Measurements from ENCODE around the gene ERMN.
"Not testable (repeated sequence)": the region's sequence is repeated elsewhere in the genome, so short reads cannot be mapped to it uniquely, and the experiment has no call there.

ERMN gene

DNA sequence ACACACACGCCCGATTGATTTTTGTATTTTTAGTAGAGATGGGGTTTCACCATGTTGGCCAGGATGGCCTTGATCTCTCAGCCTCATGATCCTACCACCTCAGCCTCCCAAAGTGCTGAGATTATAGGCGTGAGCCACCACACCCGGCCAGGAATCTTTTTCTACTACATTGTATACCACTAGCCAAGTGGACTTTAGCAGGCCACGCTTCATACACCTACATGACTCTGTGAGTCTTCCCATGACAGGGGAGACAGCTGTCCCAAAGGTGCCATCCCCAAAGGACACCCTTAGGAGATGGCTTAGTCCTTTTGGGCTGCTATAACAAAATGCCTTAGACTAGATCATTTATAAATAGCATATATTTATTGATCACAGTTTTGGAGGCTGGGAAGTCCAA lies 32.8 kb downstream of the ERMN start:
- no peak for DNase-seq (ENCODE audit: low read depth)

DNA sequence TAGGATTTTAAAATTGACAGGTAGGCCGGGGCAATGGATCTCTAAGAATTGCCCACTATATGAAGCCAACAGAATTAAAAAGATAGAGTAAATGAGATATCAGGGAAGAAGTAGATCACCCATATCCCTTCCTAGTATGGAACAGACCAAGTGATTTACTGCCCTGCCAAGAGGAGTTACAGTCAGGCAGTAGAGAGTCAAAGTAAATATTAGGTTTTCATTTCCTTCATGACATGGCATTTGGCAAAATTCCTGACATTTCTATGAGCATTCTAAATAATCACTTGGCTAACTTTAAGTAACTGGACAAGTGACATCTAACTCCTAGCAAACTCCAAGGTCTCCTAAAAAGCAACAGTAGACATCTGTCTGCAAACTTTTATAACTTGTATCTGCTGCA lies 34.6 kb downstream of the ERMN start:
- no peak for DNase-seq (ENCODE audit: low read depth)

DNA sequence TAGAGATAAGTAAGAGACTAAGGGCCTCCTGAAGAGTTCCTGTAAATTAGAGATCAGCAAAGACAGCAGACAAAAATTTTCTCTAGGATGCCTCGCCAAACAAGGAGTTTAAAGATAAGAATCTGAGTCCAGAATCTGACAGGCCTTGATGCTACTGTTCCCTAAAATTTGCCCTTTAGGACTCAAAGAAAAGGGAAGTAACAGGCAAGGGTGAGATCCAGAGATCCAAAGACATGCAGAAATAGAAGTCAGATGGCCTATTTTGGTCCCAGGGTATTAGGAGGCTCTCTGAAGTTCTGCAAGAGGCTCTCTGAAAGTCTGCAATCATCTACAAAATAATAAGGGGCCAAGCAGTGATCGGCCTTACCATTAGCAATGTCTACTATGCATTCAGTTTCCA lies 35.1 kb downstream of the ERMN start:
- DNase-seq (ENCODE audit: low read depth), result no peak

DNA sequence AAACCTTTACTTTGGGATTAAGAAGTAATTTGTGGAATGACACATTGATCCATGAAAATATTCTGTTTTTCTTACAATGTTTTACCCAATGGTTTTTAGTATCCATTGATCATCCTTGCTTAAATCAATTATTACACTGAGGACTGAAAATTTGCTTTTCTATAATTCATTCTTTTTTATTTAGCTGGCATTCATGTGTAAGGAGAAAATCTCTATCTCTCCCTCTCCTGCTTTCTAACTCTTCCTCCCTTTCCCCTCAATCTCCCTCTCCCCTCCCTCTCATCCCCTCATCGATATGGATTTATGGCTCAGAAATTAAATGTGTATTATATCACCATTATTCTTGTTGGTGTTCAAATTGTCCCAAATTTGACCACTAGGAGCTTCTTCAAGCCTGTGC lies 38.5 kb downstream of the ERMN start:
- no peak for DNase-seq (ENCODE audit: low read depth)

DNA sequence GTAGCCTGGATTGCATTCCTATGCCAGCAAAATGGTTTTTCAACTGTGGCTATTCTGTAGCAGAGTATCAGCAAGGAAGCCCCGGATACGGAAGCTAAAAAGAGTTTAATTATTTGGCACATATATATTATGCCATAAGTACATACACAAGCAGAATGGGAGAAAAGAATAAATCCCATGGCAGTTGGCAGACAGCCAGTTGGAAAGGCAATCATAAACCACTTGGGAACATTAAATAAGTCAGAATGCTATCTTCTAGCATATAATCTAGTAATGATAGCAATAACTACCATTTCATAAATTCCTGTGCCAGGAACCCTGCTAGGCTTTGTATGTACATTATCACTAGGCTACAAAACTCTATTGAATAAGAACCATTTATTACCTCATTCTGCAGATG lies 42.2 kb downstream of the ERMN start:
- no peak for DNase-seq (ENCODE audit: low read depth)

DNA sequence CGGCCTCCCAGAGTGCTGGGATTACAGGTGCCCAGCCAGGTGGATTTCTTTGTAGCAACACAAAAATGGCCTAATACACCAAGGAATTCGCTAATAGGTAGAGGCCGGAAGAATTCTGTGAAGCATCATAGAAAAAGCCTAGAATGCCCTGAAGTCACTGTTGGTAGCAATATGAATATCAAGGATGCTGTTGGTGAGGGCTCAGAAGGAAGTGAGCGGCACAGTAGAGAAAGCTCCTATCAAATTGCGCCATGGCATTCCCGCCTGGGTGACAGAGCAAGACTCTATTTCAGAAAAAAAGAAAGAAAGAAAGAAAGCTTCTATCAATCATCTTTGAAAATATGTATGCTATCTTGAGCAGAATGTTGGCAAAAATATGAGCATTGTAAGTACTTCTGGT lies 44.3 kb downstream of the ERMN start:
- DNase-seq (ENCODE audit: low read depth), result no peak

DNA sequence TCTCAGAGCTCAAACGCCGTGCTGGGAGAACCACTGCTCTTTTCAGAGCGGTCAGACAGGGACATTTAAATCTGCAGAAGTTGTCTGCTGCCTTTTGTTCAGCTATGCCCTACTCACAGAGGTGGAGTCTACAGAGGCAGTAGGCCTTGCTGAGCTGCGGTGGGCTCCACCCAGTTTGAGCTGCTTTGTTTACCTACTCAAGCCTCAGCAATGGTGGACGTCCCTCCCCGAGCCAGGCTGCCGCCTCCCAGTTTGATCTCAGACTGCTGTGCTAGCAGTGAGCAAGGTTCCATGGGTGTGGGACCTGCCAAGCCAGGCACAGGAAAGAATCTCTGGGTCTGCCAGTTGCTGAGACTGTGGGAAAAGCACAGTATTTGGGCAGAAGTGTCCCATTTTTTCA lies 46.3 kb downstream of the ERMN start:
- not testable (repeated sequence) for DNase-seq (ENCODE audit: low read depth)

DNA sequence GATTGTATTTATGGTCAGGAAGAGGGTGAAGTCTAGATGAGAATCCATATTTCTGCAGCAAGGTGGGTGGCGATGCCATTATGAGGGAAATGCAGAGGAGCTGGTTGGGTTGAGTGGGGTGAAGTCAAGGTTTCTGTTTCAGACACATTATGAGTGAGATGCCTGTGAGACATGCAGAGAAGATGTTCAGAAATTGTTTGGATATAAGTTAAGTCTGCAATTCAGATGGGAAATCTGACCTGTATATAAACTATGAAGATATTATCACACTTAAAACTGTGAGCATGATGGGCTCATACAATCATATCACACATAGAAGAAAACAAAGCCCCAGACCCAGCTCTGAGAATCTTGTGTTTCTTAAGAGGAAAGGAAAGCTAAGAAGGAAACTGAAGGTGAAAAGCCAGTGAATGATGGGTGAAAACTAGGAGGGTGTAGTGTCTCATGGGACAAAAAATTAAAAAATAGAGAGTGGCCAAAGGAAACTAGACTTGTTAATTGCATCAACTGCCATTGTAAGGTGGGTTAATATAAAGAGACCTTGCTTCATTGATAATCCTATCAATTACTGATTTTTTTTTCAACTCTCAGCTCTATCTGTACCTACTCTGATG lies 53.9 kb downstream of the ERMN start:
- DNase-seq (ENCODE audit: low read depth), result no peak

DNA sequence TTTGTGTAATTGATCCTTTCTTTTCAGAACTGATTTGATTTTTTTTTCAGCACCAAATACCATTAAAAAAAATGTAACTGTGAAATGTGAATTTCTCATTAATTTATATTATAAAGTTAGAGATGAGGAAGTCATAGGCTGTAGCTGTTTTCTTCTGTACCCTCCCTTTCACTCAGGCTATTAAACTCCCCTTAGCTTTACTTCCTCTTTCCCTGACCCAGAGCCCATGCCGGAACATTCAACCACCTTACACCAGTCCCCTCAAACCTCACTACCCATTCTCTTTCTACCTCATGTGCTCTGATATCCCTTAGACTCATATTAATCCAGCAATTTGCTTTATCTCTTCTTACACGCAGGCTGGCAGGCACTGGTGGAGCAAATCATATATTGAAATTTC lies 55.7 kb downstream of the ERMN start:
- no peak for DNase-seq (ENCODE audit: low read depth)

DNA sequence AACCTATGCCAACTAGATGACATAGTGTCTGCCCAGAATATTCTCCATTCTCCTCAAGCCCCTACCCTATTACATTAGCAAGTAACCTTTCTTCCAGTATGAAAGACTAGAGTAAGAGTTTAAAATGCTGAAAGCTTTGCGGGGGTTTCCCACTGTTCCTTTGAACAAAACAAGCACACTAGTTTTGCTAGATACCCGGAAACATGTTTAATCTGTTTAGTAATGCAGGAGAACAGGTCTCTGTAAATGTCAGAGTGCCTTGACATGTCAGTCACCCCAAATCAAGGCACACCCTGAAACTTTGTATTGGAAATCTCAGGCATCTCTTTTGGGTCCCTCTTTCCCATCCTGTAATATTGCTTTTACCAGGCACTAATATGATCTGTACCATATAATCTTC lies 56.6 kb downstream of the ERMN start:
- DNase-seq (ENCODE audit: low read depth), result no peak

Measured in HS-5 (cell line).